ENCODE data around the gene NFIA.
A peak's percentile ranks its signal among the peaks of the same experiment; 100 is the strongest.
"Not testable (repeated sequence)": the region's sequence is repeated elsewhere in the genome, so short reads cannot be mapped to it uniquely, and the experiment has no call there.

Gene NFIA

GRCh38 chr1:61061601-61062000 lies 20.8 kb upstream of the NFIA start:
- not testable (repeated sequence) for DNase-seq

GRCh38 chr1:61064673-61065072 lies 17.7 kb upstream of the NFIA start:
- no peak for DNase-seq

GRCh38 chr1:61067446-61068019 lies 14.8 kb upstream of the NFIA start:
- DNase-seq, result no peak

- no peak for DNase-seq
Observed at GRCh38 chr1:61070054-61070453, 12.3 kb upstream of the NFIA start.

GRCh38 chr1:61071205-61072130 lies 10.9 kb upstream of the NFIA start:
- no peak for DNase-seq

- no peak for DNase-seq
Observed at GRCh38 chr1:61073871-61074270, 8.5 kb upstream of the NFIA start.

GRCh38 chr1:61075833-61076232 lies 6.5 kb upstream of the NFIA start:
- not testable (repeated sequence) for DNase-seq

GRCh38 chr1:61076728-61077675 lies 5.4 kb upstream of the NFIA start:
- peak; percentile 79 for DNase-seq

GRCh38 chr1:61077676-61078541 lies 4.5 kb upstream of the NFIA start:
- peak; percentile 99 for DNase-seq

- DNase-seq, result no peak
Observed at GRCh38 chr1:61078618-61079295, 3.6 kb upstream of the NFIA start.

GRCh38 chr1:61079296-61079897 lies 3.0 kb upstream of the NFIA start:
- no peak for DNase-seq

GRCh38 chr1:61079898-61080336 lies 2.4 kb upstream of the NFIA start:
- DNase-seq, result peak; percentile 26

GRCh38 chr1:61080413-61081143 lies 1.8 kb upstream of the NFIA start:
- DNase-seq, result no peak

GRCh38 chr1:61081144-61081685 lies 1.1 kb upstream of the NFIA start:
- no peak for DNase-seq

- DNase-seq, result no peak
Observed at GRCh38 chr1:61081686-61082310, 563 bp upstream of the NFIA start.

GRCh38 chr1:61083013-61083806 lies 849 bp downstream of the NFIA start:
- no peak for DNase-seq

- DNase-seq, result no peak
Observed at GRCh38 chr1:61083807-61084440, 1.6 kb downstream of the NFIA start.

GRCh38 chr1:61084491-61085031 lies 2.2 kb downstream of the NFIA start:
- DNase-seq, result no peak
